Measurements from ENCODE around the gene PES1.

The PES1 gene

DNA sequence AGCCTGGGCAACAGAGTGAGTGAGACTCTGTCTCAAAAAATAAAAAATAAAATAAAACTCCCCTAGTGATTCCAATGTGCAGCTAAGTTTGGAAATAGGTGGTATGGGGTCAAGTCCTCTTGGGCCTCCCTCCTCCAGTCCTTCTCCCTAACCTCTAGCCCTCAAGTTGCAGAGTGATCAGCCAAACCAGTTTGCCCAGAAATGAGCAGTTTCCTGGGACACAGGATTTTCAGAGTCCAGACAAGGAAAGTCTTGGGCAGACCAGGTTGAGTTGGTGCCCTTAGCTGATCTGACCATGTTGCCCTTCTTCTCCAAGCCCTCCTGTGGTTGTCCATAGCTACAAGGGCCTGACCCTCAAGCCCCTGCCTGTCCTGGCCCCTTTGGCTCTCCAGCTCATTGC, 23.2 kb upstream of the PES1 start:
- DNase-seq (ENCODE audit: low read depth) = no peak
- H3K4me3 ChIP-seq (ENCODE audit: low read depth, low read length) = no peak overlapping the region
- TF ChIP-seq, protein P1, sequence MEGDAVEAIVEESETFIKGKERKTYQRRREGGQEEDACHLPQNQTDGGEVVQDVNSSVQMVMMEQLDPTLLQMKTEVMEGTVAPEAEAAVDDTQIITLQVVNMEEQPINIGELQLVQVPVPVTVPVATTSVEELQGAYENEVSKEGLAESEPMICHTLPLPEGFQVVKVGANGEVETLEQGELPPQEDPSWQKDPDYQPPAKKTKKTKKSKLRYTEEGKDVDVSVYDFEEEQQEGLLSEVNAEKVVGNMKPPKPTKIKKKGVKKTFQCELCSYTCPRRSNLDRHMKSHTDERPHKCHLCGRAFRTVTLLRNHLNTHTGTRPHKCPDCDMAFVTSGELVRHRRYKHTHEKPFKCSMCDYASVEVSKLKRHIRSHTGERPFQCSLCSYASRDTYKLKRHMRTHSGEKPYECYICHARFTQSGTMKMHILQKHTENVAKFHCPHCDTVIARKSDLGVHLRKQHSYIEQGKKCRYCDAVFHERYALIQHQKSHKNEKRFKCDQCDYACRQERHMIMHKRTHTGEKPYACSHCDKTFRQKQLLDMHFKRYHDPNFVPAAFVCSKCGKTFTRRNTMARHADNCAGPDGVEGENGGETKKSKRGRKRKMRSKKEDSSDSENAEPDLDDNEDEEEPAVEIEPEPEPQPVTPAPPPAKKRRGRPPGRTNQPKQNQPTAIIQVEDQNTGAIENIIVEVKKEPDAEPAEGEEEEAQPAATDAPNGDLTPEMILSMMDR (IDR thresholded peaks at IDR 0.05; ENCODE audit: low read depth, low read length, missing control alignments) = no peak

GRCh38 chr22:30614268-30614667, 22.6 kb upstream of the PES1 start:
- TF ChIP-seq, protein P1 (IDR thresholded peaks at IDR 0.05; ENCODE audit: low read depth, low read length, missing control alignments) = no peak
- H3K4me3 ChIP-seq (ENCODE audit: low read depth, low read length) = no peak overlapping the region
- DNase-seq (ENCODE audit: low read depth) = no peak

GRCh38 chr22:30612789-30613188, 21.1 kb upstream of the PES1 start:
- TF ChIP-seq, protein P1 (IDR thresholded peaks at IDR 0.05; ENCODE audit: low read depth, low read length, missing control alignments) = no peak
- H3K4me3 ChIP-seq (ENCODE audit: low read depth, low read length) = no peak overlapping the region
- DNase-seq (ENCODE audit: low read depth) = no peak

- no peak for DNase-seq (ENCODE audit: low read depth)
- no peak overlapping the region for H3K4me3 ChIP-seq (ENCODE audit: low read depth, low read length)
- TF ChIP-seq, protein P1 (IDR thresholded peaks at IDR 0.05; ENCODE audit: low read depth, low read length, missing control alignments) = no peak
These were observed 19.5 kb upstream of the PES1 start for GRCh38 chr22:30611197-30611596.

DNA sequence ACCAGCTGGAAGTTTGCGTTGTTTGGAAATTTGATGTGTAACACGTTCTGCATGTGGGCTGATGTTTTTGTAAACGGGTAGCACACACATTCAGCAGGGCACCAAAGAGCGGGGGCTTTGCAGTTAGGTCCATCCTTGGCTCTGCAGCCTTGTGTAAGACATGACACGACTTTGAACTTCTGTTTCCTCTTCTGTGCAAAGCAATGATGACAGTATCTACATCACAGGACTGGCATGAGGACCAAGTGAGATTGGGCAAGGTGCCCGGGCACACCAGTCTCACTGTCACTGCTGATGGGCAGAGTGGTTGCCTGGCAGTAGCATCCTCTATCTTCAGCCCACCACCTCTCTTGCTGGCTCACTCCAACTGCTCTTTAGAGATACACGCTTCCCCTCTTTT, 18.6 kb upstream of the PES1 start:
- TF ChIP-seq, protein P1 (IDR thresholded peaks at IDR 0.05; ENCODE audit: low read depth, low read length, missing control alignments) = no peak
- DNase-seq (ENCODE audit: low read depth) = no peak
- no peak overlapping the region for H3K4me3 ChIP-seq (ENCODE audit: low read depth, low read length)

DNA sequence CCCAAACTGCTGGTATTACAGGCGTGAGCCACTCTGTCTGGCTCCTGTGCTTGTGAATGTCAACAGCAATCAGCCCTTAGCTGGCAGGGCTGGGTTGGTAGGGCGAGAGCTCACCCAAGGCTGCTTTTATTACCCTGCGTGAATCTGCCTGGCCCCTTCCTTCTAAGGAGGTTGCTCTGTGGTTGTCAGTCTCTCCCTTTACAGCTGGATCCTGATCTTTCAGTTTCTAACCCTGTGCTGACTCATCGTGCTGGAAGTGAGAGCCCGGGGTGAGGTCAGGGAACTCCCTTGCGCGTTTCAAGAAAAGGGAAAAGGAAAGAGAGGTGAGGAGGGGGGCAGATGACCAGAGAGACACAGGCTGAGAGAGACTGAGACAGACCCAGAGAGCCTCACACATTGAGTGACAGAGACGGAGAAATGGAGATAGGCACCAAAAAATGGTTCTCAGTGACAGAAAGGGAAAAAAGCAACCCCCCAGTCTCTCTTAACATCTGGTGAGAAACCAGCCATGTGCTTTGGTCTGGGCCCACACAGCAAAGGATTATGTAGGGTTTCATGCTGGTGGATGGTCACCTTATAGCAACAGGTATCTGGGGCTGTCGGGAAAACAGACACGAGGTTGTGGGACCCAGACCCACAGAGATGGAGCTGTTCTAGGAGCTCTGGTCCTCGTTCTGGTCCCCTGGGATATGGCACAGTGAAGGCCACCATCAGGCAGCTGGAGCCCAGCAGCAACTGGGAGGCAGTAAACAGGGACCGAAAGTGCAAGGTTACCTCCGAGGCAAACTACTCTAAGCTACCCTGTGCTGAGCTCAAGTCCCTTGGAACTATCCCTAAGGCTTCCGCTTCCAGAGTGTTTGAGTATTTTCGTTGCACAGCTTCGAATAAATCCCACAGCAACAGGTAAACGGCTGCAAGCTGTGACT, 17.8 kb upstream of the PES1 start:
- H3K4me3 ChIP-seq (ENCODE audit: low read depth, low read length) = no peak overlapping the region
- peak; percentile 57 for DNase-seq (ENCODE audit: low read depth)
- TF ChIP-seq, protein P1 (IDR thresholded peaks at IDR 0.05; ENCODE audit: low read depth, low read length, missing control alignments) = no peak

DNA sequence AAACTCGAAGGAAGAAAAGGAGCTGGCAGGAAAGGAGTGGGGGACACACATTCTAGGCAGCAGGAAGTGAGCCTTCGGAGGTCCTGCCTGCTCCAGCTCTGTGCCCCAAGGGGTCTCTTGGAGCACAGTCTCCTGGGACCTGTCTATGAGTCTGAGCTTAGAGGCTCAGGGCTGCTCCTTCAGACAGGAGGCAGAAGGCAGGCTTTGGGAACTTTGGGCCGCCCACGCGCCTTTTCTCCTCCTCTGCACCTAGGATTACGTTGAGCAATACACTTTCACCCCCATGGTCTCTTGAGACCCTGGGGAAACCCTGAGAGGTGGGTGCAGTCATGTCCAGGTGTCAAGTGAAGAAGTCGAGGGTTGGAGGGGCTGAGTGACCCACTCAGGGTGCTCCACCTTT, 16.2 kb upstream of the PES1 start:
- H3K4me3 ChIP-seq (ENCODE audit: low read depth, low read length) = no peak overlapping the region
- TF ChIP-seq, protein P1 (IDR thresholded peaks at IDR 0.05; ENCODE audit: low read depth, low read length, missing control alignments) = no peak
- peak; percentile 15 for DNase-seq (ENCODE audit: low read depth)
